ENCODE results near the gene SACM1L. TPM values are rescaled to one million over a fixed set of nuclear protein-coding genes. Genes with fewer than 3 reads are reported as not detected.

Gene SACM1L
- total and polyA plus RNA-seq, 2 donors (not counting 3 experiments of a cell fraction or from before 2014, with no cell fraction given), result 11.9 to 39.9 TPM

GRCh38 chr3:45642731-45643152, 46.5 kb upstream of the SACM1L start:
- no peaks in the 10 kb centered on the region for H3K9me1 ChIP-seq (replicated peaks; ENCODE audit: control insufficient read depth, extremely low read depth, insufficient read depth, low read length)
- H3K9me3 ChIP-seq (replicated peaks; ENCODE audit: control insufficient read depth, insufficient read depth, low read length), result no peaks in the 10 kb centered on the region
- POLR2A ChIA-PET, result no interaction called here
- peak; percentile 26 for DNase-seq (ENCODE audit: low read depth, low spot score)
- no peaks in the 10 kb centered on the region for H4K20me1 ChIP-seq (replicated peaks; ENCODE audit: control insufficient read depth, extremely low read depth, insufficient read depth, low read length)
- intact Hi-C loops (cut with micrococcal nuclease) (no loop called here), dilution Hi-C loops (cut with MboI; ENCODE audit: extremely low pct_ligation_motif_present, low sequenced_read_pairs) (no loop called here)
- CTCF ChIA-PET, result interaction anchor here (3.7 kb wide), 1 partner anchor 13 kb away, joined by 42 read pairs; no protein-coding TSS in a partner anchor
- H3K36me3 ChIP-seq (ENCODE audit: control insufficient read depth in 2 of 2, extremely low read depth in 1 of 2, insufficient read depth in 2 of 2, low read length in 2 of 2), result no peaks in the 10 kb centered on the region
- no peak overlapping the region for H3K4me2 ChIP-seq (ENCODE audit: insufficient read depth, low read length)
- H3K79me2 ChIP-seq (ENCODE audit: control insufficient read depth, insufficient read depth, low read length), result peaks cover 59% of the 10 kb centered on the region
- H3K4me3 ChIP-seq (replicated peaks in 1 of 3; ENCODE audit: insufficient read depth in 1 of 3, low read depth in 1 of 3, low read length in 3 of 3), result no peak overlapping the region
- H3K27me3 ChIP-seq (ENCODE audit: control insufficient read depth in 2 of 2, insufficient read depth in 2 of 2, low read length in 2 of 2), result no peaks in the 10 kb centered on the region
- no peak overlapping the region for H2AFZ ChIP-seq (ENCODE audit: low read depth, low read length)
- no peak overlapping the region for H3K9ac ChIP-seq (replicated peaks; ENCODE audit: extremely low read depth, insufficient read depth, low read length)
- H3K4me1 ChIP-seq (ENCODE audit: control insufficient read depth, extremely low read depth, insufficient read depth, low read length), result peaks cover 73% of the 10 kb centered on the region
- no peak for TF ChIP-seq POLR2A (IDR thresholded peaks at IDR 0.05; ENCODE audit: low read depth, low read length)
- no peak for TF ChIP-seq GATA2 (IDR thresholded peaks at IDR 0.05; ENCODE audit: insufficient read depth, insufficient read length, low read depth, low read length)
- TF ChIP-seq CTCF (IDR thresholded peaks at IDR 0.05; ENCODE audit: extremely low read depth in 1 of 2, insufficient read depth in 1 of 2, low read depth in 1 of 2, low read length in 2 of 2), result no peak
- TF ChIP-seq MYC (IDR thresholded peaks at IDR 0.05; ENCODE audit: low read depth, low read length), result no peak
- TF ChIP-seq JUN (IDR thresholded peaks at IDR 0.05; ENCODE audit: borderline replicate concordance, insufficient read depth, insufficient read length, low read depth), result no peak
- no peak for TF ChIP-seq POLR2AphosphoS5 (IDR thresholded peaks at IDR 0.05; ENCODE audit: insufficient read depth, low read depth, low read length)
- no peak for TF ChIP-seq FOS (IDR thresholded peaks at IDR 0.05; ENCODE audit: borderline replicate concordance, insufficient read depth, low read length)
- no peak for TF ChIP-seq MAX (IDR thresholded peaks at IDR 0.05; ENCODE audit: insufficient read depth, insufficient read length)
- TF ChIP-seq EZH2 (IDR thresholded peaks at IDR 0.05; ENCODE audit: borderline replicate concordance, low read depth, low read length, severe bottlenecking), result no peak
- no peak for FAIRE-seq
- peak overlapping the region; percentile 27 for H3K27ac ChIP-seq (ENCODE audit: insufficient read depth, low read depth, low read length)
- BruUV-seq (replicated peaks), result no TSS peak

All from endothelial cell of umbilical vein (primary cell).